H1 (cell line): ENCODE data around the gene AGPAT3. TPM values are rescaled to one million over a fixed set of nuclear protein-coding genes. Genes with fewer than 3 reads are reported as not detected.
A peak's percentile ranks its signal among the peaks of the same experiment; 100 is the strongest.

ENCODE experiments used
- CTCF ChIA-PET: fragments of 300-600 bp; sonication (Branson Sonifier 250); formaldehyde crosslinking; loops from one replicate; lab custom pipeline; 2021; ENCODE audit not compliant: partially characterized antibody; lab: Charles Lee
- POLR2A ChIA-PET: fragments of 300-600 bp; sonication (Branson Sonifier 250); formaldehyde crosslinking; loops from one replicate; lab custom pipeline; 2021; ENCODE audit warnings: inconsistent platforms; ENCODE audit not compliant: partially characterized antibody; lab: Charles Lee
- DNase-seq, 2 experiments: peaks; one replicate each; pipeline versions ENCODE4 v3.0.0 to v3.0.0-alpha.2; 2010 to 2022; ENCODE audit warnings: low spot score in 2 of 2, low read depth in 1 of 2, mixed read lengths in 1 of 2
- FAIRE-seq: peaks from 2 replicates; lab custom pipeline; 2011; peaks lifted over from hg19 to GRCh38; lab: Jason Lieb, UNC
- H2AFZ ChIP-seq: 2 replicates; pipeline ENCODE4 v1.8.1; 2012; ENCODE audit warnings: low read length, inconsistent platforms
- H2AK5ac ChIP-seq: 2 replicates; pipeline ENCODE4 v1.6.1; 2013; ENCODE audit warnings: low read depth, low read length
- H2BK120ac ChIP-seq: replicated peaks from 2 replicates; pipeline ENCODE3; 2013; ENCODE audit warnings: low read depth, low read length, inconsistent platforms
- H2BK12ac ChIP-seq: 2 replicates; pipeline ENCODE4 v1.6.1; 2013; ENCODE audit warnings: low read depth, low read length
- H2BK15ac ChIP-seq: 2 replicates; pipeline ENCODE4 v1.6.1; 2013; ENCODE audit warnings: low read length
- H2BK20ac ChIP-seq: 2 replicates; pipeline ENCODE4 v1.6.1; 2013; ENCODE audit warnings: low read length
- H2BK5ac ChIP-seq: 2 replicates; pipeline ENCODE4 v1.6.1; 2013; ENCODE audit warnings: low read depth, low read length
- H3K14ac ChIP-seq: 2 replicates; pipeline ENCODE4 v1.6.1; 2013; ENCODE audit warnings: inconsistent platforms; ENCODE audit not compliant: insufficient read length
- H3K18ac ChIP-seq: 2 replicates; pipeline ENCODE4 v1.6.1; 2013; ENCODE audit warnings: low read length; ENCODE audit errors: extremely low read depth
- H3K23ac ChIP-seq: 2 replicates; pipeline ENCODE4 v1.6.1; 2013; ENCODE audit warnings: inconsistent platforms; ENCODE audit not compliant: insufficient read length
- H3K23me2 ChIP-seq: 2 replicates; pipeline ENCODE4 v1.6.1; 2013; ENCODE audit warnings: low read depth, low read length
- H3K27ac ChIP-seq: 2 replicates; pipeline ENCODE4 v1.6.1; 2011; ENCODE audit warnings: low read depth, low read length, inconsistent platforms
- H3K27me3 ChIP-seq, 4 experiments: replicated peaks in 1 of 4; 1 replicate in 1 of 4; 2 replicates in 3 of 4; pipeline versions ENCODE4 v1.6.1 to v1.8.1; 2011 to 2013; ENCODE audit warnings: low read length in 3 of 4, mild to moderate bottlenecking in 3 of 4, inconsistent platforms in 2 of 4, mixed read lengths in 2 of 4, moderate library complexity in 1 of 4; ENCODE audit not compliant: control insufficient read depth in 3 of 4, insufficient read depth in 3 of 4; ENCODE audit errors: extremely low read depth in 1 of 4
- H3K36me3 ChIP-seq, 4 experiments: 2 replicates each; pipeline versions ENCODE4 v1.6.1 to v1.8.1; 2011 to 2013; ENCODE audit warnings: mild to moderate bottlenecking in 4 of 4, low read length in 3 of 4, moderate library complexity in 2 of 4, control low read depth in 1 of 4, inconsistent platforms in 1 of 4; ENCODE audit not compliant: insufficient read depth in 4 of 4, control insufficient read depth in 2 of 4
- H3K4ac ChIP-seq: replicated peaks from 2 replicates; pipeline ENCODE3; 2013; ENCODE audit warnings: low read length, low read depth, mixed read lengths, inconsistent platforms; ENCODE audit not compliant: insufficient read length
- H3K4me1 ChIP-seq, 4 experiments: replicated peaks in 1 of 4; 1 replicate in 1 of 4; 2 replicates in 3 of 4; pipeline versions ENCODE4 v1.6.1 to v1.8.1; 2011 to 2013; ENCODE audit warnings: low read length in 3 of 4, inconsistent platforms in 2 of 4, mixed read lengths in 1 of 4; ENCODE audit not compliant: insufficient read depth in 4 of 4, control insufficient read depth in 3 of 4
- H3K4me2 ChIP-seq, 2 experiments: 2 replicates each; pipeline versions ENCODE4 v1.6.1 to v1.8.1; 2011 to 2013; ENCODE audit warnings: low read depth in 2 of 2, low read length in 2 of 2, control low read depth in 1 of 2, inconsistent platforms in 1 of 2, mild to moderate bottlenecking in 1 of 2; ENCODE audit not compliant: insufficient read depth in 1 of 2
- H3K4me3 ChIP-seq, 4 experiments: fragments of 200-600, 300-600 bp in 1 of 4; sonication (generic), shearing (Covaris generic), sonication (Bioruptor Twin) in 1 of 4; 2 replicates each; pipeline versions ENCODE4 v1.5.1 to v1.8.1; 2011 to 2016; ENCODE audit warnings: low read length in 4 of 4, low read depth in 3 of 4, control low read depth in 2 of 4, inconsistent platforms in 2 of 4, mild to moderate bottlenecking in 2 of 4, mixed read lengths in 1 of 4, moderate library complexity in 1 of 4; ENCODE audit not compliant: insufficient read depth in 2 of 4; ENCODE audit errors: extremely low read depth in 1 of 4
- H3K56ac ChIP-seq: replicated peaks from 2 replicates; pipeline ENCODE3; 2013; ENCODE audit warnings: low read depth, mild to moderate bottlenecking, mixed read lengths, low read length, inconsistent platforms; ENCODE audit not compliant: insufficient read length
- H3K79me1 ChIP-seq: 2 replicates; pipeline ENCODE4 v1.6.1; 2013; ENCODE audit warnings: low read depth, low read length, control low read depth
- H3K79me2 ChIP-seq, 2 experiments: 2 replicates each; pipeline versions ENCODE4 v1.6.1 to v1.8.1; 2012 to 2013; ENCODE audit warnings: low read length in 2 of 2, mild to moderate bottlenecking in 2 of 2, inconsistent platforms in 1 of 2; ENCODE audit not compliant: insufficient read depth in 2 of 2, control insufficient read depth in 1 of 2
- H3K9ac ChIP-seq, 4 experiments: replicated peaks in 1 of 4; 1 replicate in 1 of 4; 2 replicates in 3 of 4; pipeline versions ENCODE4 v1.6.1 to v1.8.1; 2011 to 2013; ENCODE audit warnings: low read depth in 3 of 4, low read length in 3 of 4, control low read depth in 2 of 4, mild to moderate bottlenecking in 2 of 4, moderate library complexity in 2 of 4, inconsistent platforms in 1 of 4; ENCODE audit errors: extremely low read depth in 1 of 4
- H3K9me3 ChIP-seq, 2 experiments: 2 replicates each; pipeline versions ENCODE4 v1.6.1 to v1.8.1; 2012 to 2013; ENCODE audit warnings: mild to moderate bottlenecking in 2 of 2, moderate library complexity in 2 of 2, control low read depth in 1 of 2, inconsistent platforms in 1 of 2, low read depth in 1 of 2, low read length in 1 of 2, mixed read lengths in 1 of 2; ENCODE audit not compliant: insufficient read depth in 2 of 2
- H4K20me1 ChIP-seq, 2 experiments: replicated peaks in 1 of 2; 2 replicates each; pipeline versions ENCODE3 to v1.8.1; 2011 to 2013; ENCODE audit warnings: inconsistent platforms in 2 of 2, low read length in 2 of 2, mild to moderate bottlenecking in 1 of 2; ENCODE audit not compliant: insufficient read depth in 2 of 2, control insufficient read depth in 1 of 2
- H4K5ac ChIP-seq: 2 replicates; pipeline ENCODE4 v1.6.1; 2013; ENCODE audit warnings: low read length, low read depth, mixed read lengths, inconsistent platforms; ENCODE audit not compliant: insufficient read length
- H4K8ac ChIP-seq: 2 replicates; pipeline ENCODE4 v1.8.0; 2013; ENCODE audit warnings: mild to moderate bottlenecking, moderate library complexity, low read length, inconsistent platforms; ENCODE audit not compliant: insufficient read depth; ENCODE audit errors: extremely low read depth
- H4K91ac ChIP-seq: replicated peaks from 2 replicates; pipeline ENCODE3; 2013; ENCODE audit warnings: low read length, mixed read lengths, inconsistent platforms; ENCODE audit not compliant: insufficient read length
- BCL11A ChIP-seq, 2 experiments: IDR thresholded peaks; one replicate each; pipeline ENCODE4 v1.6.1; 2011; ENCODE audit warnings: low read depth in 2 of 2, low read length in 2 of 2, mild to moderate bottlenecking in 2 of 2
- BRCA1 ChIP-seq: IDR thresholded peaks from 2 replicates; pipeline ENCODE4 v1.6.1; 2012; ENCODE audit warnings: low read depth, low read length, improper control_type of control experiment
- EGR1 ChIP-seq: IDR thresholded peaks from 2 replicates; pipeline ENCODE4 v1.6.1; 2011; ENCODE audit warnings: low read depth, low read length, borderline replicate concordance
- HDAC6 ChIP-seq: IDR thresholded peaks from one replicate; pipeline ENCODE4 v1.7.1; 2012; ENCODE audit warnings: low read depth, mild to moderate bottlenecking, inconsistent platforms, low read length, moderate library complexity
- KDM5A ChIP-seq: fragments of 200-600 bp; IDR thresholded peaks from 2 replicates; pipeline ENCODE4 v1.7.1; 2012; ENCODE audit warnings: mild to moderate bottlenecking, low read length, inconsistent platforms, mixed read lengths
- SIN3A ChIP-seq, 2 experiments: IDR thresholded peaks in 1 of 2; conservative IDR thresholded peaks in 1 of 2; 2 replicates each; pipeline ENCODE4 v1.6.1; 2011 to 2012; ENCODE audit warnings: low read length in 2 of 2, improper control_type of control experiment in 1 of 2, low read depth in 1 of 2, mild to moderate bottlenecking in 1 of 2
- TCF12 ChIP-seq: IDR thresholded peaks from 2 replicates; pipeline ENCODE4 v1.6.1; 2011; ENCODE audit warnings: low read depth, mild to moderate bottlenecking, low read length
- WGBS, 2 experiments: shearing (Covaris generic) in 1 of 2; methylation state at CpG; one replicate each; pipeline versions ENCODE4 v1.1.6 to v1.1.7; 2013 to 2015; ENCODE audit warnings: low lambda C conversion rate in 2 of 2, mixed read lengths in 2 of 2, inconsistent platforms in 1 of 2, low coverage in 1 of 2, missing lambda C conversion rate in 1 of 2; ENCODE audit not compliant: insufficient replicate concordance in 2 of 2, insufficient coverage in 1 of 2, insufficient read length in 1 of 2; ENCODE audit errors: extremely low coverage in 1 of 2, missing lambda C conversion rate in 1 of 2; 5-methylcytosine and 5-hydroxymethylcytosine counted together
- polyA plus RNA-seq, 7 experiments: library from polyadenylated mRNA; depleted of rRNA in 3 of 7; stranded (reverse) in 5 of 7; unstranded in 2 of 7; fragments of >200 nt in 5 of 7; fragments of 200-250 nt in 2 of 7; gene quantifications; 1 replicate in 5 of 7; 2 replicates in 1 of 7; 4 replicates in 1 of 7; pipeline versions ENCODE4 v1.2.1 to v1.2.3, GENCODE V29; 2011 to 2013; ENCODE audit warnings: missing spikeins in 2 of 7, mixed read lengths in 2 of 7
- total RNA-seq: library from RNA; stranded (reverse); fragmentation: NEBNext Ultra II Directional; extraction: Animal tissue kit (Norgen Biotek cat#: 25700); gene quantifications from 2 replicates; pipeline ENCODE4 v1.2.1, GENCODE V29; 2021
- TF ChIP-seq, protein P1 (sequence below): IDR thresholded peaks from 2 replicates; pipeline ENCODE4 v1.6.1; 2011; ENCODE audit warnings: low read depth, mild to moderate bottlenecking, low read length; ENCODE audit not compliant: insufficient read depth

The AGPAT3 gene
- total and polyA plus RNA-seq, 2 of the 8 experiments (the other 6 are each of a cell fraction or from before 2014, with no cell fraction given), result 5.8 to 7.3 TPM

GRCh38 chr21:43942621-43943020 lies 77.6 kb downstream of the AGPAT3 start:
- Histone ChIP-seq H3K23ac (no peak overlapping the region), H3K27ac (no peak overlapping the region), H3K14ac (no peak overlapping the region), H3K4ac (no peak overlapping the region), H4K8ac (peak overlapping the region; percentile 28; the same call in 1 of the 2 replicates), H3K79me1 (no peaks in the 10 kb centered on the region), H2BK20ac (no peak overlapping the region), H2BK5ac (no peak overlapping the region), H4K20me1 (no peaks in the 10 kb centered on the region), H3K27me3 (no peaks in the 10 kb centered on the region; a peak in 1 of 7 replicates), H3K9ac (no peak overlapping the region), H3K36me3 (no peaks in the 10 kb centered on the region), H3K18ac (no peak overlapping the region), H3K4me3 (no peak overlapping the region), H2BK12ac (no peak overlapping the region), H2AK5ac (no peak overlapping the region), H3K9me3 (no peaks in the 10 kb centered on the region), H3K23me2 (no peaks in the 10 kb centered on the region), H2AFZ (no peak overlapping the region), H3K4me1 (peaks cover 0 to 2% (median 0%) of the 10 kb centered on the region in 4 experiments; a peak in 1 of 7 replicates), H3K79me2 (no peaks in the 10 kb centered on the region), H4K91ac (no peak overlapping the region), H2BK15ac (no peak overlapping the region), H3K56ac (no peak overlapping the region), H3K4me2 (no peak overlapping the region), H2BK120ac (no peak overlapping the region), H4K5ac (no peak overlapping the region)
- whole genome bisulfite sequencing, 2 experiments, result 90% methylated on average over 12 of the region's 13 CpGs; no CpG with 5 or more reads in 1 of the 2 experiments
- DNase-seq, result no peak
- ChIA-PET CTCF (interaction anchor here (1.1 to 10.4 kb wide), 14 partner anchors 11 to 137 kb away, joined by 3 to 188 read pairs (median 8); no protein-coding TSS in a partner anchor), POLR2A (no interaction called here)
- no peak for FAIRE-seq
- TF ChIP-seq TCF12, result no peak
- TF ChIP-seq BRCA1, result no peak
- no peak for TF ChIP-seq SIN3A (conservative IDR thresholded peaks at IDR 0.05 in 1 of 2, IDR thresholded peaks at IDR 0.05 in 1 of 2; ENCODE audit: low read depth in 1 of 2, low read length in 2 of 2)
- TF ChIP-seq EGR1, result no peak
- TF ChIP-seq HDAC6, result no peak
- TF ChIP-seq, protein P1, sequence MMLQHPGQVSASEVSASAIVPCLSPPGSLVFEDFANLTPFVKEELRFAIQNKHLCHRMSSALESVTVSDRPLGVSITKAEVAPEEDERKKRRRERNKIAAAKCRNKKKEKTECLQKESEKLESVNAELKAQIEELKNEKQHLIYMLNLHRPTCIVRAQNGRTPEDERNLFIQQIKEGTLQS, result no peak
- TF ChIP-seq KDM5A, result no peak
- no peak for TF ChIP-seq BCL11A (IDR thresholded peaks at IDR 0.05; ENCODE audit: low read depth in 2 of 2, low read length in 2 of 2)
